Measurements from ENCODE around the gene RNF207. TPM values are rescaled to one million over a fixed set of nuclear protein-coding genes. Genes with fewer than 3 reads are reported as not detected.
A peak's percentile ranks its signal among the peaks of the same experiment; 100 is the strongest.

RNF207 gene
- total RNA-seq, 1 donor = 110 TPM

- H3K4me3 ChIP-seq (ENCODE audit: low read depth, low read length) = no peak overlapping the region
- peak; percentile 44 for DNase-seq (ENCODE audit: low read depth)
- peak; percentile 63 for TF ChIP-seq CTCF (IDR thresholded peaks at IDR 0.05; ENCODE audit: insufficient read depth, low read depth, low read length)
Measured at GRCh38 chr1:6185635-6186382, 20.1 kb upstream of the RNF207 start.

- no peak overlapping the region for H3K4me3 ChIP-seq (ENCODE audit: low read depth, low read length)
- peak; percentile 42 for DNase-seq (ENCODE audit: low read depth)
- no peak for TF ChIP-seq CTCF (IDR thresholded peaks at IDR 0.05; ENCODE audit: insufficient read depth, low read depth, low read length)
Measured at GRCh38 chr1:6188466-6188865, 17.5 kb upstream of the RNF207 start.

- H3K4me3 ChIP-seq (ENCODE audit: low read depth, low read length) = no peak overlapping the region
- no peak for TF ChIP-seq CTCF (IDR thresholded peaks at IDR 0.05; ENCODE audit: insufficient read depth, low read depth, low read length)
- no peak for DNase-seq (ENCODE audit: low read depth)
Measured at GRCh38 chr1:6191968-6192367, 14.0 kb upstream of the RNF207 start.

- no peak for DNase-seq (ENCODE audit: low read depth)
- TF ChIP-seq CTCF (IDR thresholded peaks at IDR 0.05; ENCODE audit: insufficient read depth, low read depth, low read length) = no peak
Measured at GRCh38 chr1:6197746-6198427, 8.0 kb upstream of the RNF207 start.

GRCh38 chr1:6198646-6199297, 7.1 kb upstream of the RNF207 start:
- H3K4me3 ChIP-seq (ENCODE audit: low read depth, low read length) = peak overlapping the region; percentile 98
- DNase-seq (ENCODE audit: low read depth) = peak; percentile 32
- no peak for TF ChIP-seq CTCF (IDR thresholded peaks at IDR 0.05; ENCODE audit: insufficient read depth, low read depth, low read length)

More at GRCh38 chr1:6197746-6198427, 8.0 kb upstream of the RNF207 start:
- peak overlapping the region; percentile 98 for H3K4me3 ChIP-seq (ENCODE audit: low read depth, low read length)

- no peak for TF ChIP-seq CTCF (IDR thresholded peaks at IDR 0.05; ENCODE audit: insufficient read depth, low read depth, low read length)
- H3K4me3 ChIP-seq (ENCODE audit: low read depth, low read length) = peak within 1 kb of the TSS; percentile 98
- DNase-seq (ENCODE audit: low read depth) = peak; percentile 99
Measured at GRCh38 chr1:6199298-6200187, 6.4 kb upstream of the RNF207 start, which contains the start of gene RPL22. Gene RPL22 (minus strand): TSS chr1:6199595. CDS start chr1:6199573, 22 bp downstream.

Measured in fibroblast of villous mesenchyme (primary cell).